Caco-2 (cell line): ENCODE results near the gene CD276. TPM values are rescaled to one million over a fixed set of nuclear protein-coding genes. Genes with fewer than 3 reads are reported as not detected.

Experiments used
- BruUV-seq: library from RNA; stranded (reverse); fragments of 400-500 nt; replicated peaks from 2 replicates; lab custom pipeline; 2021; lab: Mats Ljungman, UMichigan
- CTCF ChIA-PET: fragments of 300-600 bp; sonication (Branson Sonifier 250); formaldehyde crosslinking; loops from one replicate; lab custom pipeline; 2022; ENCODE audit warnings: antibody characterized with exemption; lab: Charles Lee
- POLR2A ChIA-PET: fragments of 300-600 bp; sonication (Branson Sonifier 250); formaldehyde crosslinking; loops from one replicate; lab custom pipeline; 2022; ENCODE audit warnings: antibody characterized with exemption; lab: Charles Lee
- DNase-seq, 2 experiments: peaks; one replicate each; pipeline versions ENCODE4 v3.0.0 to v3.0.0-alpha.2; 2020 to 2022
- H3K27me3 ChIP-seq: replicated peaks from 2 replicates; pipeline ENCODE4 v1.6.0; 2011; ENCODE audit warnings: low read length; ENCODE audit not compliant: control insufficient read depth, insufficient read depth
- H3K36me3 ChIP-seq: 2 replicates; pipeline ENCODE4 v1.5.1; 2011; ENCODE audit warnings: low read length; ENCODE audit not compliant: control insufficient read depth, insufficient read depth
- H3K4me1 ChIP-seq: fragments of 250-450 bp; sonication (Bioruptor Pico); 2 replicates; pipeline ENCODE4 v1.5.1; 2020; ENCODE audit warnings: mild to moderate bottlenecking
- H3K4me3 ChIP-seq: 2 replicates; pipeline ENCODE4 v1.5.1; 2011; ENCODE audit warnings: low read depth, mild to moderate bottlenecking, control low read depth, low read length
- H3K9me3 ChIP-seq: fragments of 250-450 bp; sonication (Bioruptor Pico); 2 replicates; pipeline ENCODE4 v1.5.1; 2020; ENCODE audit warnings: mild to moderate bottlenecking, moderate library complexity
- H3K27ac Mint-ChIP-seq: one replicate; pipeline ENCODE4 v1.8.0; 2022; ENCODE audit warnings: mixed read lengths; ENCODE audit not compliant: unreplicated experiment
- H3K27me3 Mint-ChIP-seq: one replicate; pipeline ENCODE4 v1.8.0; 2022; ENCODE audit warnings: mixed read lengths; ENCODE audit not compliant: insufficient read depth, unreplicated experiment
- H3K36me3 Mint-ChIP-seq: one replicate; pipeline ENCODE4 v1.8.0; 2022; ENCODE audit warnings: mild to moderate bottlenecking, mixed read lengths; ENCODE audit not compliant: insufficient read depth, unreplicated experiment
- H3K4me1 Mint-ChIP-seq: one replicate; pipeline ENCODE4 v1.8.0; 2022; ENCODE audit warnings: low read depth, mixed read lengths; ENCODE audit not compliant: unreplicated experiment
- H3K4me3 Mint-ChIP-seq: one replicate; pipeline ENCODE4 v1.8.0; 2022; ENCODE audit warnings: mild to moderate bottlenecking, moderate library complexity, mixed read lengths; ENCODE audit not compliant: unreplicated experiment
- H3K9me3 Mint-ChIP-seq: one replicate; pipeline ENCODE4 v1.8.0; 2022; ENCODE audit warnings: mixed read lengths; ENCODE audit not compliant: unreplicated experiment
- CTCF ChIP-seq, 2 experiments: fragments of 200-600 bp in 1 of 2; IDR thresholded peaks; 1 replicate in 1 of 2; 2 replicates in 1 of 2; pipeline versions ENCODE4 v1.5.1 to v1.8.0; 2011 to 2022; ENCODE audit warnings: antibody characterized with exemption in 1 of 2, control low read depth in 1 of 2, inconsistent platforms in 1 of 2, low read depth in 1 of 2, low read length in 1 of 2, mild to moderate bottlenecking in 1 of 2, moderate library complexity in 1 of 2; ENCODE audit not compliant: insufficient read depth in 1 of 2, severe bottlenecking in 1 of 2, unreplicated experiment in 1 of 2
- intact Hi-C: fragments of 100-400 bp; cut with micrococcal nuclease; formaldehyde crosslinking; loops from one replicate; pipeline ENCODE4 v1.10.0; 2022; ENCODE audit not compliant: unreplicated experiment
- total RNA-seq: library from RNA; stranded (reverse); gene quantifications from 2 replicates; pipeline ENCODE4 v1.2.3, GENCODE V29; 2022

The CD276 gene
- total RNA-seq, 1 experiment from 2014 or later, result 74.2 TPM

- H3K4me1 Mint-ChIP-seq, result no peaks in the 10 kb centered on the region
- no TSS peak for BruUV-seq
- no peaks in the 10 kb centered on the region for H3K27me3 Mint-ChIP-seq
- no peak for DNase-seq
- ChIA-PET CTCF (no interaction called here), POLR2A (no interaction called here)
- H3K4me3 Mint-ChIP-seq, result no peak overlapping the region
- no peak overlapping the region for H3K4me3 ChIP-seq
- intact Hi-C loops, result no loop called here
- no peak overlapping the region for H3K27ac Mint-ChIP-seq
- H3K36me3 ChIP-seq, result no peaks in the 10 kb centered on the region
- TF ChIP-seq CTCF (IDR thresholded peaks at IDR 0.05; ENCODE audit: insufficient read depth in 1 of 2, low read depth in 1 of 2, low read length in 1 of 2, severe bottlenecking in 1 of 2, unreplicated experiment in 1 of 2), result no peak
- no peaks in the 10 kb centered on the region for H3K9me3 ChIP-seq
- no peaks in the 10 kb centered on the region; the same call in 1 of the 2 replicates for H3K27me3 ChIP-seq
- no peaks in the 10 kb centered on the region for H3K9me3 Mint-ChIP-seq
- H3K36me3 Mint-ChIP-seq, result no peaks in the 10 kb centered on the region
- H3K4me1 ChIP-seq, result no peaks in the 10 kb centered on the region
These were observed 48.7 kb downstream of the CD276 start for GRCh38 chr15:73732930-73733329.

- CTCF ChIA-PET, result no interaction called here
- no peak for TF ChIP-seq CTCF (IDR thresholded peaks at IDR 0.05; ENCODE audit: insufficient read depth in 1 of 2, low read depth in 1 of 2, low read length in 1 of 2, severe bottlenecking in 1 of 2, unreplicated experiment in 1 of 2)
- no peaks in the 10 kb centered on the region for H3K4me1 Mint-ChIP-seq
- no peaks in the 10 kb centered on the region for H3K9me3 Mint-ChIP-seq
- H3K27me3 Mint-ChIP-seq, result no peaks in the 10 kb centered on the region
- H3K9me3 ChIP-seq, result no peaks in the 10 kb centered on the region
- H3K36me3 ChIP-seq, result no peaks in the 10 kb centered on the region
- H3K27ac Mint-ChIP-seq, result no peak overlapping the region
- no peak overlapping the region for H3K4me3 ChIP-seq
- H3K4me1 ChIP-seq, result no peaks in the 10 kb centered on the region
- intact Hi-C loops, result no loop called here
- H3K4me3 Mint-ChIP-seq, result no peak overlapping the region
- H3K27me3 ChIP-seq, result no peaks in the 10 kb centered on the region
- no peaks in the 10 kb centered on the region for H3K36me3 Mint-ChIP-seq
- DNase-seq, result no peak
- BruUV-seq, result no TSS peak
- POLR2A ChIA-PET, result no interaction called here
These were observed 53.4 kb downstream of the CD276 start for GRCh38 chr15:73737535-73737934.

- no peak overlapping the region for H3K4me3 Mint-ChIP-seq
- H3K36me3 Mint-ChIP-seq, result no peaks in the 10 kb centered on the region
- H3K27me3 Mint-ChIP-seq, result no peaks in the 10 kb centered on the region
- no peak for TF ChIP-seq CTCF (IDR thresholded peaks at IDR 0.05; ENCODE audit: insufficient read depth in 1 of 2, low read depth in 1 of 2, low read length in 1 of 2, severe bottlenecking in 1 of 2, unreplicated experiment in 1 of 2)
- no peaks in the 10 kb centered on the region for H3K4me1 Mint-ChIP-seq
- Histone ChIP-seq H3K27me3 (no peaks in the 10 kb centered on the region), H3K36me3 (no peaks in the 10 kb centered on the region), H3K9me3 (no peaks in the 10 kb centered on the region), H3K4me1 (peaks cover 4% of the 10 kb centered on the region), H3K4me3 (no peak overlapping the region)
- no peaks in the 10 kb centered on the region for H3K9me3 Mint-ChIP-seq
- POLR2A ChIA-PET, result no interaction called here
- no peak overlapping the region for H3K27ac Mint-ChIP-seq
- intact Hi-C loops, result no loop called here
- CTCF ChIA-PET, result no interaction called here
- DNase-seq, result no peak
- no TSS peak for BruUV-seq
These were observed 56.2 kb downstream of the CD276 start for GRCh38 chr15:73740152-73741048.
